ENCODE measurements around the gene UNC80.

GRCh38 chr2:209990838-209991237 lies 219.2 kb downstream of the UNC80 start:
- TF ChIP-seq CTCF (IDR thresholded peaks at IDR 0.05): no peak
- TF ChIP-seq POLR2AphosphoS5 (IDR thresholded peaks at IDR 0.05): no peak
- no peak for TF ChIP-seq EP300 (IDR thresholded peaks at IDR 0.05)
- TF ChIP-seq POLR2A (IDR thresholded peaks at IDR 0.05): no peak

All from gastroesophageal sphincter (tissue), 3 donors.